DMS79 treated with DMSO at 0.1 percent for 48 hours (cell line): ENCODE results near the gene FAM90A26.
"Not testable (repeated sequence)": the region's sequence is repeated elsewhere in the genome, so short reads cannot be mapped to it uniquely, and the experiment has no call there.

ENCODE experiments used
- DNase-seq: peaks from one replicate; lab custom pipeline; 2025; lab: John Stamatoyannopoulos, UW

The FAM90A26 gene

GRCh38 chr4:9160046-9160445, 10.2 kb upstream of the FAM90A26 start:
- not testable (repeated sequence) for DNase-seq

- DNase-seq = not testable (repeated sequence)
These were observed 4.2 kb upstream of the FAM90A26 start for GRCh38 chr4:9165990-9166389.

GRCh38 chr4:9210357-9210756, 40.1 kb downstream of the FAM90A26 start, which contains the start of gene USP17L10:
Gene USP17L10, plus strand, starts transcription at chr4:9210657. Its CDS starts 0 bp downstream, at chr4:9210657.
- not testable (repeated sequence) for DNase-seq

GRCh38 chr4:9214701-9215100, 44.5 kb downstream of the FAM90A26 start:
- not testable (repeated sequence) for DNase-seq

GRCh38 chr4:9215105-9215504, 44.9 kb downstream of the FAM90A26 start, which contains the start of gene USP17L11:
Gene USP17L11, plus strand, starts transcription at chr4:9215405. Its CDS starts 0 bp downstream, at chr4:9215405.
- not testable (repeated sequence) for DNase-seq

GRCh38 chr4:9219852-9220251, 49.6 kb downstream of the FAM90A26 start, which contains the start of gene USP17L12:
Gene USP17L12, plus strand, starts transcription at chr4:9220152. Its CDS starts 0 bp downstream, at chr4:9220152.
- DNase-seq = not testable (repeated sequence)

- DNase-seq = not testable (repeated sequence)
These were observed 54.4 kb downstream of the FAM90A26 start, which contains the start of gene USP17L13 for GRCh38 chr4:9224596-9224995. Gene USP17L13, plus strand, starts transcription at chr4:9224896. Its CDS starts 0 bp downstream, at chr4:9224896.
